Caco-2 (cell line): ENCODE measurements around the gene CUTA. TPM values are rescaled to one million over a fixed set of nuclear protein-coding genes. Genes with fewer than 3 reads are reported as not detected.
A peak's percentile ranks its signal among the peaks of the same experiment; 100 is the strongest.

ENCODE experiments used
- Bru-seq: library from RNA; stranded (reverse); fragments of 400-500 nt; gene quantifications from one replicate; lab custom pipeline; 2021; lab: Mats Ljungman, UMichigan
- BruChase-seq, 2 experiments: library from RNA; stranded (reverse); fragments of 400-500 nt; gene quantifications; one replicate each; lab custom pipeline; 2021; lab: Mats Ljungman, UMichigan
- BruUV-seq: library from RNA; stranded (reverse); fragments of 400-500 nt; replicated peaks from 2 replicates; lab custom pipeline; 2021; lab: Mats Ljungman, UMichigan
- CTCF ChIA-PET: fragments of 300-600 bp; sonication (Branson Sonifier 250); formaldehyde crosslinking; loops from one replicate; lab custom pipeline; 2022; ENCODE audit warnings: antibody characterized with exemption; lab: Charles Lee
- POLR2A ChIA-PET: fragments of 300-600 bp; sonication (Branson Sonifier 250); formaldehyde crosslinking; loops from one replicate; lab custom pipeline; 2022; ENCODE audit warnings: antibody characterized with exemption; lab: Charles Lee
- DNase-seq, 2 experiments: peaks; one replicate each; pipeline versions ENCODE4 v3.0.0 to v3.0.0-alpha.2; 2020 to 2022
- H3K27me3 ChIP-seq: replicated peaks from 2 replicates; pipeline ENCODE4 v1.6.0; 2011; ENCODE audit warnings: low read length; ENCODE audit not compliant: control insufficient read depth, insufficient read depth
- H3K36me3 ChIP-seq: 2 replicates; pipeline ENCODE4 v1.5.1; 2011; ENCODE audit warnings: low read length; ENCODE audit not compliant: control insufficient read depth, insufficient read depth
- H3K4me1 ChIP-seq: fragments of 250-450 bp; sonication (Bioruptor Pico); 2 replicates; pipeline ENCODE4 v1.5.1; 2020; ENCODE audit warnings: mild to moderate bottlenecking
- H3K4me3 ChIP-seq: 2 replicates; pipeline ENCODE4 v1.5.1; 2011; ENCODE audit warnings: low read depth, mild to moderate bottlenecking, control low read depth, low read length
- H3K9me3 ChIP-seq: fragments of 250-450 bp; sonication (Bioruptor Pico); 2 replicates; pipeline ENCODE4 v1.5.1; 2020; ENCODE audit warnings: mild to moderate bottlenecking, moderate library complexity
- H3K27ac Mint-ChIP-seq: one replicate; pipeline ENCODE4 v1.8.0; 2022; ENCODE audit warnings: mixed read lengths; ENCODE audit not compliant: unreplicated experiment
- H3K27me3 Mint-ChIP-seq: one replicate; pipeline ENCODE4 v1.8.0; 2022; ENCODE audit warnings: mixed read lengths; ENCODE audit not compliant: insufficient read depth, unreplicated experiment
- H3K36me3 Mint-ChIP-seq: one replicate; pipeline ENCODE4 v1.8.0; 2022; ENCODE audit warnings: mild to moderate bottlenecking, mixed read lengths; ENCODE audit not compliant: insufficient read depth, unreplicated experiment
- H3K4me1 Mint-ChIP-seq: one replicate; pipeline ENCODE4 v1.8.0; 2022; ENCODE audit warnings: low read depth, mixed read lengths; ENCODE audit not compliant: unreplicated experiment
- H3K4me3 Mint-ChIP-seq: one replicate; pipeline ENCODE4 v1.8.0; 2022; ENCODE audit warnings: mild to moderate bottlenecking, moderate library complexity, mixed read lengths; ENCODE audit not compliant: unreplicated experiment
- H3K9me3 Mint-ChIP-seq: one replicate; pipeline ENCODE4 v1.8.0; 2022; ENCODE audit warnings: mixed read lengths; ENCODE audit not compliant: unreplicated experiment
- intact Hi-C: fragments of 100-400 bp; cut with micrococcal nuclease; formaldehyde crosslinking; loops from one replicate; pipeline ENCODE4 v1.10.0; 2022; ENCODE audit not compliant: unreplicated experiment
- long read RNA-seq: library from polyadenylated mRNA; stranded (forward); transcript quantifications from one replicate; pipeline ENCODE4 v2.0.0, GENCODE V29; 2022
- total RNA-seq: library from RNA; stranded (reverse); gene quantifications from 2 replicates; pipeline ENCODE4 v1.2.3, GENCODE V29; 2022
- TF ChIP-seq, protein P1 (sequence below), 2 experiments: fragments of 200-600 bp in 1 of 2; IDR thresholded peaks; 1 replicate in 1 of 2; 2 replicates in 1 of 2; pipeline versions ENCODE4 v1.5.1 to v1.8.0; 2011 to 2022; ENCODE audit warnings: antibody characterized with exemption in 1 of 2, control low read depth in 1 of 2, inconsistent platforms in 1 of 2, low read depth in 1 of 2, low read length in 1 of 2, mild to moderate bottlenecking in 1 of 2, moderate library complexity in 1 of 2; ENCODE audit not compliant: insufficient read depth in 1 of 2, severe bottlenecking in 1 of 2, unreplicated experiment in 1 of 2

The CUTA gene
- total RNA-seq (166 and 177 TPM in 2 replicates), Bru-seq, nascent RNA (percentile 79 among the genes with signal in this experiment), BruChase-seq, experiment 1, labeled RNA remaining after a 2-hour chase (percentile 89 among the genes with signal in this experiment), BruChase-seq, experiment 2, labeled RNA remaining after a 6-hour chase (percentile 96 among the genes with signal in this experiment)
- long read RNA-seq, transcript CUTA-214 (6 exons, 661 nt), result major isoform, 37 of 144 reads
- long read RNA-seq, transcript CUTA-203 (6 exons, 937 nt), result minor isoform, 32 of 144 reads
- long read RNA-seq, transcript CUTA-210 (6 exons, 769 nt), result minor isoform, 34 of 144 reads
- long read RNA-seq, transcript CUTA-205 (5 exons, 1,054 nt), result minor isoform, 33 of 144 reads
- long read RNA-seq, partial matches to known transcripts, result 3 of 144 reads
- long read RNA-seq, other reads (novel, unspliced or antisense), result 4 of 144 reads

- Mint-ChIP-seq H3K27ac (peak within 1 kb of the TSS; percentile 99), H3K9me3 (no peaks in the 10 kb centered on the region), H3K36me3 (peaks cover 34% of the 10 kb centered on the region), H3K27me3 (peaks cover 6% of the 10 kb centered on the region), H3K4me3 (peak within 1 kb of the TSS; percentile 90), H3K4me1 (peaks cover 6% of the 10 kb centered on the region)
- CTCF ChIA-PET, result interaction anchor here (0.6 to 1.1 kb wide), 3 partner anchors 8 to 146 kb away, joined by 3 to 4 read pairs (median 4); partner anchors contain the start of genes RPS18, VPS52 and WDR46
- BruUV-seq, result no TSS peak
- DNase-seq, result peak; percentile 98 to 99
- TF ChIP-seq, protein P1, sequence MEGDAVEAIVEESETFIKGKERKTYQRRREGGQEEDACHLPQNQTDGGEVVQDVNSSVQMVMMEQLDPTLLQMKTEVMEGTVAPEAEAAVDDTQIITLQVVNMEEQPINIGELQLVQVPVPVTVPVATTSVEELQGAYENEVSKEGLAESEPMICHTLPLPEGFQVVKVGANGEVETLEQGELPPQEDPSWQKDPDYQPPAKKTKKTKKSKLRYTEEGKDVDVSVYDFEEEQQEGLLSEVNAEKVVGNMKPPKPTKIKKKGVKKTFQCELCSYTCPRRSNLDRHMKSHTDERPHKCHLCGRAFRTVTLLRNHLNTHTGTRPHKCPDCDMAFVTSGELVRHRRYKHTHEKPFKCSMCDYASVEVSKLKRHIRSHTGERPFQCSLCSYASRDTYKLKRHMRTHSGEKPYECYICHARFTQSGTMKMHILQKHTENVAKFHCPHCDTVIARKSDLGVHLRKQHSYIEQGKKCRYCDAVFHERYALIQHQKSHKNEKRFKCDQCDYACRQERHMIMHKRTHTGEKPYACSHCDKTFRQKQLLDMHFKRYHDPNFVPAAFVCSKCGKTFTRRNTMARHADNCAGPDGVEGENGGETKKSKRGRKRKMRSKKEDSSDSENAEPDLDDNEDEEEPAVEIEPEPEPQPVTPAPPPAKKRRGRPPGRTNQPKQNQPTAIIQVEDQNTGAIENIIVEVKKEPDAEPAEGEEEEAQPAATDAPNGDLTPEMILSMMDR (IDR thresholded peaks at IDR 0.05; ENCODE audit: insufficient read depth in 1 of 2, low read depth in 1 of 2, low read length in 1 of 2, severe bottlenecking in 1 of 2, unreplicated experiment in 1 of 2), result peak; percentile 41 to 59
- peaks cover 18% of the 10 kb centered on the region for H3K4me1 ChIP-seq
- H3K27me3 ChIP-seq, result no peaks in the 10 kb centered on the region
- peaks cover 4% of the 10 kb centered on the region for H3K36me3 ChIP-seq
- POLR2A ChIA-PET, result interaction anchor here (1.0 to 2.0 kb wide), 3 partner anchors 8 to 146 kb away, joined by 3 to 6 read pairs (median 5); partner anchors contain the start of genes RPS18, VPS52 and ZBTB22
- peak within 1 kb of the TSS; percentile 68 for H3K4me3 ChIP-seq
- no peaks in the 10 kb centered on the region for H3K9me3 ChIP-seq
- intact Hi-C loops, result loop anchor here (1.0 to 2.0 kb wide), 3 partner anchors 8 to 27 kb away; partner anchors contain the start of gene KIFC1
These were observed at the start of gene CUTA for GRCh38 chr6:33417903-33418689. TSS of gene CUTA (minus strand) at chr6:33418107. CDS start at chr6:33418000, 107 bp downstream.

GRCh38 chr6:33467091-33467490 is 49.2 kb upstream of the CUTA start:
- H3K36me3 Mint-ChIP-seq, result no peaks in the 10 kb centered on the region
- no peaks in the 10 kb centered on the region for H3K9me3 Mint-ChIP-seq
- 0 out of 2 replicates have a peak, but pooled peaks cover 4% of the 10 kb centered on the region for H3K9me3 ChIP-seq
- no peak overlapping the region for H3K4me3 Mint-ChIP-seq
- no peaks in the 10 kb centered on the region for H3K27me3 ChIP-seq
- ChIA-PET CTCF (no interaction called here), POLR2A (no interaction called here)
- no peak overlapping the region for H3K27ac Mint-ChIP-seq
- no peaks in the 10 kb centered on the region for H3K4me1 ChIP-seq
- peaks cover 5% of the 10 kb centered on the region for H3K27me3 Mint-ChIP-seq
- intact Hi-C loops, result no loop called here
- TF ChIP-seq, protein P1 (IDR thresholded peaks at IDR 0.05; ENCODE audit: insufficient read depth in 1 of 2, low read depth in 1 of 2, low read length in 1 of 2, severe bottlenecking in 1 of 2, unreplicated experiment in 1 of 2), result no peak
- no peaks in the 10 kb centered on the region for H3K4me1 Mint-ChIP-seq
- BruUV-seq, result no TSS peak
- no peak overlapping the region for H3K4me3 ChIP-seq
- no peak for DNase-seq
- no peaks in the 10 kb centered on the region for H3K36me3 ChIP-seq
